ENCODE measurements around the gene PGD.

The PGD gene

DNA sequence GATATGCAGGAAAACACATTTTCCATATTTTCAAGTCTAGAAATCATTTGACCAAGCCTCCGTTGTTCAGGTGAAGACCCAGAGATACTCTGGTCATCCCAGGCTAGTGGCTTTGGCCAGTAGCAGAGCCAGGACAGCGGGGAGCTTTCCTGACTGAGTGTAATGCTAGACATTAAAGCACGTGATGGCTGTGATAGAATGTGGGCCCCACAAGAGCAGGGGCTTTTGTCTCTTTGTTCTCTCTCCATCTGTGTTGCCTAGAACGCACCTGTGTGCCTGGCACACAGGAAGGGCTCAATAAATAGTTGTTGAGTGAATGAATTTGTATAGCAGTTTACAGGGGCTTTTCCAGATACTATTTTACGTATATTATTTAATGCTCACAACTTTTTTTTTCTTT is 41.9 kb downstream of the PGD start:
- Histone ChIP-seq H4K20me1 (ENCODE audit: insufficient read depth, low read length) (no peaks in the 10 kb centered on the region), H3K4me3 (ENCODE audit: low read depth in 1 of 2, low read length in 2 of 2) (no peak overlapping the region), H3K9ac (ENCODE audit: low read depth, low read length) (no peak overlapping the region), H3K27ac (ENCODE audit: low read length) (no peak overlapping the region), H3K9me3 (ENCODE audit: insufficient read depth, low read length, severe bottlenecking) (no peaks in the 10 kb centered on the region), H3K79me2 (ENCODE audit: insufficient read depth, low read length) (no peaks in the 10 kb centered on the region), H3K36me3 (ENCODE audit: insufficient read depth, low read length) (peaks cover 17% of the 10 kb centered on the region), H3K4me1 (ENCODE audit: insufficient read depth, low read length) (no peaks in the 10 kb centered on the region), H2AFZ (ENCODE audit: low read depth, low read length) (no peak overlapping the region), H3K4me2 (ENCODE audit: insufficient read depth, low read length) (no peak overlapping the region), H3K27me3 (ENCODE audit: insufficient read depth, low read length, poor library complexity) (no peaks in the 10 kb centered on the region)
- DNase-seq (no peak), ATAC-seq (ENCODE audit: insufficient read depth, low read depth) (no peak)
- TF ChIP-seq, protein P1, sequence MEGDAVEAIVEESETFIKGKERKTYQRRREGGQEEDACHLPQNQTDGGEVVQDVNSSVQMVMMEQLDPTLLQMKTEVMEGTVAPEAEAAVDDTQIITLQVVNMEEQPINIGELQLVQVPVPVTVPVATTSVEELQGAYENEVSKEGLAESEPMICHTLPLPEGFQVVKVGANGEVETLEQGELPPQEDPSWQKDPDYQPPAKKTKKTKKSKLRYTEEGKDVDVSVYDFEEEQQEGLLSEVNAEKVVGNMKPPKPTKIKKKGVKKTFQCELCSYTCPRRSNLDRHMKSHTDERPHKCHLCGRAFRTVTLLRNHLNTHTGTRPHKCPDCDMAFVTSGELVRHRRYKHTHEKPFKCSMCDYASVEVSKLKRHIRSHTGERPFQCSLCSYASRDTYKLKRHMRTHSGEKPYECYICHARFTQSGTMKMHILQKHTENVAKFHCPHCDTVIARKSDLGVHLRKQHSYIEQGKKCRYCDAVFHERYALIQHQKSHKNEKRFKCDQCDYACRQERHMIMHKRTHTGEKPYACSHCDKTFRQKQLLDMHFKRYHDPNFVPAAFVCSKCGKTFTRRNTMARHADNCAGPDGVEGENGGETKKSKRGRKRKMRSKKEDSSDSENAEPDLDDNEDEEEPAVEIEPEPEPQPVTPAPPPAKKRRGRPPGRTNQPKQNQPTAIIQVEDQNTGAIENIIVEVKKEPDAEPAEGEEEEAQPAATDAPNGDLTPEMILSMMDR (IDR thresholded peaks at IDR 0.05; ENCODE audit: borderline replicate concordance, extremely low read depth, low read length, poor library complexity, severe bottlenecking) = no peak
- no peak for TF ChIP-seq EZH2 (IDR thresholded peaks at IDR 0.05; ENCODE audit: borderline replicate concordance, low read depth, low read length, severe bottlenecking)

DNA sequence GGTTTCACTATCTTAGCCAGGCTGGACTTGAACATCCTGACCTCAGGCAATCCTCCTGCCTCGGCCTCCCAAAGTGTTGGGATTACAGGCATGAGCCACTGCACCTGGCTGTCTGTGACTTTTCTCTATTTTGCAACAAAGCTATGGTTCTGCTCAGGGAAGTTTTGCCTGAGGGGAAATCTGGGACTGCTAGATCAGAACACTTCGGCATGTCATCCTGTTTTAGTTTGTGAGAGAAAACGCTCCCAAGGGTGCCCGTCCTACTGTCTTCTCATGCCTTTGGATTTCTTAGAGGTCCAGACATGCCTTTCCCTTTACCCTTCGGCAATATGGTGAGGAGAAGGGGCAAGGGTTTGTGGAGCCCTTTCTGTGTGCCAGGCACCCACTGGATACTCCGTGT is 45.4 kb downstream of the PGD start:
- Histone ChIP-seq H3K9me3 (ENCODE audit: insufficient read depth, low read length, severe bottlenecking) (no peaks in the 10 kb centered on the region), H3K36me3 (ENCODE audit: insufficient read depth, low read length) (peaks cover 17% of the 10 kb centered on the region), H3K9ac (ENCODE audit: low read depth, low read length) (no peak overlapping the region), H4K20me1 (ENCODE audit: insufficient read depth, low read length) (no peaks in the 10 kb centered on the region), H3K79me2 (ENCODE audit: insufficient read depth, low read length) (no peaks in the 10 kb centered on the region), H3K4me3 (ENCODE audit: low read depth in 1 of 2, low read length in 2 of 2) (no peak overlapping the region), H2AFZ (ENCODE audit: low read depth, low read length) (no peak overlapping the region), H3K27me3 (ENCODE audit: insufficient read depth, low read length, poor library complexity) (no peaks in the 10 kb centered on the region), H3K4me2 (ENCODE audit: insufficient read depth, low read length) (no peak overlapping the region), H3K27ac (ENCODE audit: low read length) (no peak overlapping the region), H3K4me1 (ENCODE audit: insufficient read depth, low read length) (no peaks in the 10 kb centered on the region)
- DNase-seq (no peak), ATAC-seq (ENCODE audit: insufficient read depth, low read depth) (no peak)
- TF ChIP-seq, protein P1 (IDR thresholded peaks at IDR 0.05; ENCODE audit: borderline replicate concordance, extremely low read depth, low read length, poor library complexity, severe bottlenecking) = no peak
- TF ChIP-seq EZH2 (IDR thresholded peaks at IDR 0.05; ENCODE audit: borderline replicate concordance, low read depth, low read length, severe bottlenecking) = no peak

DNA sequence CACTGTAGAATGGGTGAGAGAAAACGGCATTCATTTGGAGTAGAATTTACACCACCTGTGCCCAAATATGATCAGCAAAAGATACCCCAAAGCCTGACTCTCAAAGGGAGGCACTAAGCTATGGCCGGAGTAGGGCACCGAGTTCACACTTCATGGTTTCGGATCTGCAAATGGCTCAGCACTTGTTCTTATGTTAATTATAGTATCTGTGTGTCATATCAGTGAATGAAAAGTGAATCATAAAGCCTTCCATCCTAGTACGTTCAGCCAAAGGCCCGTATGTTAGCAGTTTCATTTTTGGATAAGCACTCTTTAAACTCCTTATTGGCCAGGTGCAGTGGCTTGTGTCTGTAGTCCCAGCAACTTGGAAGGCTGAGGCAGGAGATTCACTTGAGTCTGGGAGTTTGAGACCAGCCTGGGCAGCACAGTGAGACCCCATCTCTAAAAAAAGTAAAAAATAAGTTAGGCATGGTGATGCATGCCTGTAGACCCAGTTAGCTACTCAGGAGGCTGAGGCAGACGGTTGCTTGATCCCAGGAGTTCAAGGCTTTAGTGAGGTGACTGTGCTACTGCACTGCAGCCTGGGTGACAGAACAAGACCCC is 46.0 kb downstream of the PGD start:
- no peak for TF ChIP-seq EZH2 (IDR thresholded peaks at IDR 0.05; ENCODE audit: borderline replicate concordance, low read depth, low read length, severe bottlenecking)
- TF ChIP-seq, protein P1 (IDR thresholded peaks at IDR 0.05; ENCODE audit: borderline replicate concordance, extremely low read depth, low read length, poor library complexity, severe bottlenecking) = no peak
- no peak overlapping the region for H3K9ac ChIP-seq (ENCODE audit: low read depth, low read length)
- no peak overlapping the region for H3K4me3 ChIP-seq (ENCODE audit: low read depth in 1 of 2, low read length in 2 of 2)
- ATAC-seq (ENCODE audit: insufficient read depth, low read depth) (no peak), DNase-seq (no peak)
- no peaks in the 10 kb centered on the region for H3K4me1 ChIP-seq (ENCODE audit: insufficient read depth, low read length)
- no peaks in the 10 kb centered on the region for H3K9me3 ChIP-seq (ENCODE audit: insufficient read depth, low read length, severe bottlenecking)
- no peaks in the 10 kb centered on the region for H3K27me3 ChIP-seq (ENCODE audit: insufficient read depth, low read length, poor library complexity)
- H3K79me2 ChIP-seq (ENCODE audit: insufficient read depth, low read length) = no peaks in the 10 kb centered on the region
- H2AFZ ChIP-seq (ENCODE audit: low read depth, low read length) = no peak overlapping the region
- no peaks in the 10 kb centered on the region for H4K20me1 ChIP-seq (ENCODE audit: insufficient read depth, low read length)
- no peak overlapping the region for H3K27ac ChIP-seq (ENCODE audit: low read length)
- H3K4me2 ChIP-seq (ENCODE audit: insufficient read depth, low read length) = no peak overlapping the region
- peaks cover 17% of the 10 kb centered on the region for H3K36me3 ChIP-seq (ENCODE audit: insufficient read depth, low read length)
